AG09319 (cell line): ENCODE measurements around the gene KIF3C.

Experiments
- DNase-seq: peaks from one replicate; pipeline ENCODE4 v3.0.0-alpha.2; 2010; ENCODE audit warnings: low read depth; ENCODE audit errors: extremely low read depth
- TF ChIP-seq, protein P1 (sequence below): IDR thresholded peaks from 2 replicates; pipeline ENCODE4 v1.5.1; 2011; ENCODE audit warnings: low read depth, mild to moderate bottlenecking, inconsistent platforms, low read length, moderate library complexity

The KIF3C gene

DNA sequence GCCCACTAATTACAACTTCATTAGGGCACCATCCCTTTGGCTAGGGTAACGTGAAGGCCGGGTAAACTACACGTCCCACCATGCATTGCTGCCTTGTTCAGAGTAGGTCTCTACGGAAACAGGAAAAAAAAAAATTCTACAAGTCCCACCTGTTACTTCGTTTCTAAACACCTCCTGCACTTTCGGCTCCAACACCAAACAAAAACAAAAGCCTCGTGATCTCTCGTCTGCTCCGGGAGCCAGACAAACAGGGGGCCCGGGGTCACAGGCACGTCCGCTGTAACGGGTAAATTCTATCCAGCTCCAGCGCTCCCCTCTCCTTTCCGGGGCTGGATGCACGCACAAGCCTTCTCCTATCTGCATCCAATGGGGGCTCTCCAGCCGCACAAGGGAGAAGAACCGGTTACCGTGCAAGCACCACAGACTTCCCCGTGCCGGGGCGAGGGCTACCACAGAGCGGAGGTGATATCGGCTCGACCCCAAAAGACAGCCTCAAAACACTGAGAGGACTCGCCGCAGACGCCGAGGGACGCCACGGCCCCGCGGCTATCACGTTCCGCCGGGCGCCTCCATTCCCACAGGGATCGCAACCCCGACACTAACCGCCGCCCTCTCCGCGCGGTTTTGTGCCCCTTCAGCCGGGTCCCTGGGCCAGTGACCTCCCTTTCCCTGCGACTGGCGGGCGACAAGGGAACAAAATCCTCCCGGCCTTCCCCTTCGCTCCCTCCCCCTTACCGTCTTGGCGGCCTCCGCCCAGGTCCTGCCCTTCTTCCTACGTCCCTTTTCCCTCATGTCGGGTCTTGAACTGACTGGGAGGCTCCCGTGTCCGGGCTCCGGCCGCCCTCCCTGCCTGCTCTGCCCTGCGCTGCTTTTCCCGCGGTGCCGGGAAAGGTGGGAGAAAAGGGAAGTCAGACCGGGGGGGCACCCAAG lies 104.6 kb downstream of the KIF3C start:
- DNase-seq: no peak
- TF ChIP-seq, protein P1, sequence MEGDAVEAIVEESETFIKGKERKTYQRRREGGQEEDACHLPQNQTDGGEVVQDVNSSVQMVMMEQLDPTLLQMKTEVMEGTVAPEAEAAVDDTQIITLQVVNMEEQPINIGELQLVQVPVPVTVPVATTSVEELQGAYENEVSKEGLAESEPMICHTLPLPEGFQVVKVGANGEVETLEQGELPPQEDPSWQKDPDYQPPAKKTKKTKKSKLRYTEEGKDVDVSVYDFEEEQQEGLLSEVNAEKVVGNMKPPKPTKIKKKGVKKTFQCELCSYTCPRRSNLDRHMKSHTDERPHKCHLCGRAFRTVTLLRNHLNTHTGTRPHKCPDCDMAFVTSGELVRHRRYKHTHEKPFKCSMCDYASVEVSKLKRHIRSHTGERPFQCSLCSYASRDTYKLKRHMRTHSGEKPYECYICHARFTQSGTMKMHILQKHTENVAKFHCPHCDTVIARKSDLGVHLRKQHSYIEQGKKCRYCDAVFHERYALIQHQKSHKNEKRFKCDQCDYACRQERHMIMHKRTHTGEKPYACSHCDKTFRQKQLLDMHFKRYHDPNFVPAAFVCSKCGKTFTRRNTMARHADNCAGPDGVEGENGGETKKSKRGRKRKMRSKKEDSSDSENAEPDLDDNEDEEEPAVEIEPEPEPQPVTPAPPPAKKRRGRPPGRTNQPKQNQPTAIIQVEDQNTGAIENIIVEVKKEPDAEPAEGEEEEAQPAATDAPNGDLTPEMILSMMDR: no peak
